Fibroblast of villous mesenchyme (primary cell): ENCODE data around the gene CCDC175. TPM values are rescaled to one million over a fixed set of nuclear protein-coding genes. Genes with fewer than 3 reads are reported as not detected.

Source experiments
- DNase-seq: peaks from one replicate; pipeline ENCODE4 v3.0.0-alpha.2; 2010; ENCODE audit warnings: low read depth
- H3K4me3 ChIP-seq: 2 replicates; pipeline ENCODE4 v1.5.1; 2011; ENCODE audit warnings: low read depth, mild to moderate bottlenecking, low read length
- total RNA-seq: library from RNA; depleted of rRNA; stranded (reverse); fragments of >200 nt; gene quantifications from 2 replicates; pipeline ENCODE4 v1.2.3, GENCODE V29; 2012
- TF ChIP-seq, protein P1 (sequence below): IDR thresholded peaks from 2 replicates; pipeline ENCODE4 v1.5.1; 2012; ENCODE audit warnings: low read depth, mild to moderate bottlenecking, low read length; ENCODE audit not compliant: insufficient read depth

CCDC175 gene
- total RNA-seq, 1 donor, result not detected

DNA sequence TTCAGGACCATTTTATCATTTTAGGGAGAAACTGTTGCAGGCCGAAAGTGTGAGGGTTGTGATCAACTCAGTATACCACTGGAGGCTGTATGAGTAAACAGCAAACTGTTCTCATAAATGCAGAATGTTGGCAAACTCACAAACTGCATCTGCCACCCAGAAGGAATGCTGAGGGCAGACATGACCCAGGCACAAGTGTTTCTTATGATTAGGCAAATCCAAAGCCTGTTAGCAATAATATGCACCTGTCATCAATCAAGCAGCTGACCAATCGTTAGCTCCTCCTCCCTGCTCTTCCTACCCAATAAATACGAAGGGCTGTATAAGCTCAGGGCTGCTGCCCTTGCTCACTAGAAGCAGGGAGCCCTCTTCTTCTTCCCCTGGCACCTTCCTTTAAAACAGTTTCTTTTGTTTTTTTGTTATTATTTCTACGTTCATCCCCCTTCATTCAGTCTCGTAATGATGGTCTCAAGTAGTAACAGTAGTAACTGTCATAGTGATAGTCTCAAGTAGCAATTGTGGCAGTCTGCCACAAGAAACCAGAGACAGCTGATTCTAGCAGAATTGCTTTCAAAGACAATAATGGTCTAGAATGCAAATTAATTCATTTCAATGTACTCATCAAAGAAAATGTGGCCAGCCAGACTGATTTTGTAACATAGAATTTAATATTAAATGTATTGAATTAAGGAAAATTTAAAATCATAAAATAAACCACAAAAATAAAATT is 15.2 kb upstream of the CCDC175 start:
- H3K4me3 ChIP-seq, result no peak overlapping the region
- TF ChIP-seq, protein P1, sequence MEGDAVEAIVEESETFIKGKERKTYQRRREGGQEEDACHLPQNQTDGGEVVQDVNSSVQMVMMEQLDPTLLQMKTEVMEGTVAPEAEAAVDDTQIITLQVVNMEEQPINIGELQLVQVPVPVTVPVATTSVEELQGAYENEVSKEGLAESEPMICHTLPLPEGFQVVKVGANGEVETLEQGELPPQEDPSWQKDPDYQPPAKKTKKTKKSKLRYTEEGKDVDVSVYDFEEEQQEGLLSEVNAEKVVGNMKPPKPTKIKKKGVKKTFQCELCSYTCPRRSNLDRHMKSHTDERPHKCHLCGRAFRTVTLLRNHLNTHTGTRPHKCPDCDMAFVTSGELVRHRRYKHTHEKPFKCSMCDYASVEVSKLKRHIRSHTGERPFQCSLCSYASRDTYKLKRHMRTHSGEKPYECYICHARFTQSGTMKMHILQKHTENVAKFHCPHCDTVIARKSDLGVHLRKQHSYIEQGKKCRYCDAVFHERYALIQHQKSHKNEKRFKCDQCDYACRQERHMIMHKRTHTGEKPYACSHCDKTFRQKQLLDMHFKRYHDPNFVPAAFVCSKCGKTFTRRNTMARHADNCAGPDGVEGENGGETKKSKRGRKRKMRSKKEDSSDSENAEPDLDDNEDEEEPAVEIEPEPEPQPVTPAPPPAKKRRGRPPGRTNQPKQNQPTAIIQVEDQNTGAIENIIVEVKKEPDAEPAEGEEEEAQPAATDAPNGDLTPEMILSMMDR, result no peak
- DNase-seq, result no peak

DNA sequence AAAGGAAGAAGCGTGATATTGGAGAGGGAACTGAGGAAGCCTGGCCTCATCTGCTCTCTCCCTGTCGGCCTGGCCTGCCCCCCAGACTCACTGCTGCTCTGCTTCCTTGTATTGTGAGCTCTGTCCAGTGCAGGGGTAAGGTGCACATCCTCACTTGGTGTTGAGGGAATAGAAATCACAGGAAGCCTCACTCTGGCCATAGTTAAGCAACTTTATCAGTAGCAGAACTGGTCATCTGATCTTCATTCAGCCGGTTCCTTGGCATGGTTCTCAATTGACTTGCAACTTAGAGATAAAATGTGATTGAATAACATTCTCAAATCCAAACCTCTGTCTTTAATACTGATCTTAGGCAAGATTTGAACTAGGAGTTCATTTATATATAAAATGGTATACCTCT is 11.5 kb upstream of the CCDC175 start:
- TF ChIP-seq, protein P1, result no peak
- DNase-seq, result no peak
- no peak overlapping the region for H3K4me3 ChIP-seq

DNA sequence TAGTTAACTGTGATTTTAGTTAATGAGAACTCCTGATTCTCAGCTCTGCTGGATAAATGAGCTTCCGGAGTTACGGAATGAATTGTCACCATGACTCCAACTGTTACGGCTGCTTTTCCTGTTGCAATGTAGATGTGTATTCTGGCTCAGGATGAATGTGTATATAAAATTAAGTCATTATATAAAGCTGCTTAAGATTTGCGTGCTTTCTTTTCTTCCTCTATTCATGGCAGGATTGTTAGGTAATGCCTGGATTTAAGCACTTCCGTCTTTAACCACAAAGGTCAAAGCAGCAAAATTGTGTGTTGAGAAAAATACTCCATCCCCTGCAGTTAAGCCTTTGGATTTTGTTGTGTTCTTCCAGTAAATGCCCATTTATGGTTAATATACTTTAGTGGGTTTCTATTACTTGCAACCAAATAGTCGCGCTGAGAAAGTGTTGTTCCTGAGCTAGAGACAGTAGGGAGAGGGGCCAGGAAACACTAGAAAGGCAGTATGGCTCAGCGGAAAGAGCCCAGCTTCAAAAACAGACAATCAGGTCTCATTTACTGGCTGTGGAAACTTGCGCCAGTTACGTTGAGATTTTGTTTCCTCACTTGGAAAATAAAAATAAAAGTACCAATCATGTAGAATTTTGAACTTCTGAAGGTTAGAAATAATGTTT is 9.4 kb upstream of the CCDC175 start:
- DNase-seq, result peak; percentile 90
- H3K4me3 ChIP-seq, result no peak overlapping the region
- TF ChIP-seq, protein P1, result no peak

DNA sequence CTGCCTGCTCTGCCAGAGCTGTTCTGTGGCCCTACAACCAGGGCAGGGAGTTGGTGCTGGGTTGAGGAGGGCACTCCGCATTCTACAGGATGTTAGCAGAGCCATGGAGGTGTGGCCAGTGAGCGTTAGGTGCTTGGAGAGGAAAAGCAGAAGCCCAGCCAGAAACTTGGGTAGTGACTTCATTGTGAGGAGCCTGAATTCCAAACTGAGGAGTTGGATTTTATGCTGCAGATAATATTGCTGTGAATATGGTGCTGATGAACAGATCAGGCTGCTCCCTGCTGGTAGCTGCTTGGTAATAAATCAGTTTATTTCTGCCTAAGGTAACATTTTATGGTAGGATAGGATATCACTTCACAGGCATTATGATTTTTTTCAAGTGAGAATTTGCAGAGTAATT is 7.1 kb upstream of the CCDC175 start:
- DNase-seq, result peak; percentile 36
- TF ChIP-seq, protein P1, result no peak
- no peak overlapping the region for H3K4me3 ChIP-seq

DNA sequence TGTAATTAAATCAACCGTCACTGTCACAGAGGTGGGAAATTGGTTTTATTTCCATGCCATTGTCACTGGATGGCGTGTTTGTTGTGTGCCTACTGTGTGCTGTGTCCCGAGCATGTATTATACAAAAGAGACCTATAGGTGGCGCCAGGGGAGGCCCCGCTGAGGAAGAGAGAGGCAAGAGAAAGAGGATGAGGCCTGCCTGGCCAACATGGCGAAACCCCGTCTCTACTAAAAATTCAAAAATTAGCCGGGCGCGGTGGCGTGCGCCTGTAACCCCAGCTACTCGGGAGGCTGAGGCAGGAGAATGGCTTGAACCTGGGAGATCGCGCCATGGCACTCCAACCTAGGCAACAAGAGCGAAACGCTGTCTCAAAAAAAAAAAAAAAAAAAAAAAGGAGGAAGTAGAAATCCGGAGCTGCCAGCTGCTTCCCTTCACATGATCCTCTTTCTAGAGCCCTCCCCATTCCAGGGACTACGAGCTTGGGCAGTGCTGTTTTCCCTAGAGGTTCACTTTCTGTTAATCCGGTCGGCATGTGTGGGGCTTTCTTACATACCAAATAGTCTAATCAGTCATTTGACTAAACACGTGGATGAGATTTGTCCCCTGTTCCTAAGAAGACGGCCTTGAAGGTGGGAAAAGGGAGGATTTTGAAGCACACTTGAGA is 6.4 kb upstream of the CCDC175 start:
- no peak overlapping the region for H3K4me3 ChIP-seq
- peak; percentile 46 for DNase-seq
- TF ChIP-seq, protein P1, result no peak

DNA sequence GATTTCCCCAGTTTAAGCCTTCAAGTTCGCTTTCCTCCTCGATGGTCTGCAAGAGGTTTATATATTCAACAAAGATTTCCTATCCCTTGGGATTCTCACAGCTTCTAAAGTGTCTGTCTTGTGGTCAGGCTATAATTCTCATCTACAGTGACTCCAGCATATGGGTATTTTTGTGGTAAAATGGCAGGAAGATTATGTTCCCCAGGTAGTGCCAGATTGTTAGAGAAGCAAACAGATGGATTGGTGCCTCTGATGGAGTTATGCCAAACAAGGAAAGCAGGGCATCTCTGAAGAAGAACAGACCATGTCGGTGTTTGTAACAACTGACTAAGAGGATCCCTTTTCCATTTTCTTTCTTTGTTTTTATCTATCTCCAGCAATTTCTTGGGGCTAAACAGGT is 5.5 kb upstream of the CCDC175 start:
- DNase-seq, result no peak
- no peak overlapping the region for H3K4me3 ChIP-seq
- TF ChIP-seq, protein P1, result no peak
